Measurements from ENCODE around the gene HOMER3.

HOMER3 gene

GRCh38 chr19:18946335-18946734 lies 5.3 kb upstream of the HOMER3 start:
- no peak overlapping the region for H3K4me3 Mint-ChIP-seq
- no peaks in the 10 kb centered on the region for H3K36me3 Mint-ChIP-seq
- peaks cover 3 to 10% of the 10 kb centered on the region in 2 donors for H3K4me1 Mint-ChIP-seq
- peaks cover 23 to 37% of the 10 kb centered on the region in 2 donors for H3K27me3 Mint-ChIP-seq
- no peak for DNase-seq
- no peak overlapping the region for H3K27ac Mint-ChIP-seq
- no peaks in the 10 kb centered on the region for H3K9me3 Mint-ChIP-seq
- ATAC-seq (replicated peaks), result no peak

DNA sequence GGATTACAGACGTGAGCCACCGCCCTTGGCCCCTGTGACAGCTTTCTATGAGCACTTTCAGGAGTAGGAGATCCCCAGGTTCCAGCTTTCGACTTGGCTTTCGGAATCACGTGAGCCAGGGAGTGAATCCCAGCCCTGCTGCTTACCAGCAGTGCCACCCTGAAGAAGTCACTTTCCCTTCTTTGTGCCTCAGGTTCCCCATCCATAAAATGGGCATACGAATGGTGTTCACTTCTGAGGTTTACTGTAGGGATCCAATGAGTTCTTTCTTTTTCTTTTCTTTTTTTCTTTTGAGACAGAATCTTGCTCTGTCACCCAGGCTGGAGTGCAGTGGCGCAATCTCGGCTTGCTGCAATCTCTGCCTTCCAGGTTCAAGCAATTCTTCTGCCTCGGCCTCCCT lies 4.3 kb upstream of the HOMER3 start:
- ATAC-seq (replicated peaks) (no peak), DNase-seq (no peak)
- H3K4me3 Mint-ChIP-seq, result no peak overlapping the region
- H3K4me1 Mint-ChIP-seq, result peaks cover 7 to 15% of the 10 kb centered on the region in 2 donors
- no peaks in the 10 kb centered on the region for H3K36me3 Mint-ChIP-seq
- H3K27ac Mint-ChIP-seq, result no peak overlapping the region
- no peaks in the 10 kb centered on the region for H3K9me3 Mint-ChIP-seq
- H3K27me3 Mint-ChIP-seq, result peaks cover 24 to 43% of the 10 kb centered on the region in 2 donors

- H3K27me3 Mint-ChIP-seq, result peaks cover 34 to 60% of the 10 kb centered on the region in 2 donors
- no peak for ATAC-seq (replicated peaks)
Measured at GRCh38 chr19:18943465-18943864, 2.4 kb upstream of the HOMER3 start.

DNA sequence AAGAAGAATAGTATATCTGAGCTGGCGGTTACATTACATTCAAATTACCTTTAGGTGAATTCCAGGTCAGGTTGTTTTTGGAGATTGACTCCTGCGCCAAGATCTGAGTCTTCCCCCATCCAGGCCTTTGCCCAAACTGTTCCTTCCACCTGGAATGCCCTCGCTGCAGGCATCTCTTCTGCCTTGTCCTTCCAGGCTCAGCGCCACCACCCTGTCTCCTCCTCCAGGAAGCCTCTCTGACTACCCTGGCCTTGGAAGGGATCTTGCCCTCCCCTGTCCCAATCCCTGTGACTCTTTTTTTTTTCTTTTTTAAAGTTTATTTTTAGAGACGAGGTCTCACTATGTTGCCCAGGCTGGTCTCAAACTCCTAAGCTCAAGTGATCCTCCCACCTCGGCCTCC lies 1.7 kb upstream of the HOMER3 start:
- H3K4me3 Mint-ChIP-seq, result peak overlapping the region in 1 of 2 donors; percentile 6
- peaks cover 37 to 63% of the 10 kb centered on the region in 2 donors for H3K27me3 Mint-ChIP-seq
- peaks cover 12 to 24% of the 10 kb centered on the region in 2 donors for H3K4me1 Mint-ChIP-seq
- H3K36me3 Mint-ChIP-seq, result no peaks in the 10 kb centered on the region
- no peak for DNase-seq
- peak overlapping the region; percentile 57 for H3K27ac Mint-ChIP-seq
- no peak for ATAC-seq (replicated peaks)
- H3K9me3 Mint-ChIP-seq, result no peaks in the 10 kb centered on the region

More at GRCh38 chr19:18943465-18943864, 2.4 kb upstream of the HOMER3 start:
- Mint-ChIP-seq H3K4me3 (no peak overlapping the region), H3K36me3 (no peaks in the 10 kb centered on the region), H3K9me3 (no peaks in the 10 kb centered on the region), H3K4me1 (peaks cover 12 to 24% of the 10 kb centered on the region in 2 donors), H3K27ac (no peak overlapping the region)
- no peak for DNase-seq

GRCh38 chr19:18941628-18942354 lies 774 bp upstream of the HOMER3 start:
- Mint-ChIP-seq H3K27ac (no peak overlapping the region), H3K27me3 (peaks cover 40 to 60% of the 10 kb centered on the region in 2 donors), H3K4me3 (peak overlapping the region; percentile 17 to 64), H3K9me3 (no peaks in the 10 kb centered on the region), H3K4me1 (peaks cover 12 to 24% of the 10 kb centered on the region in 2 donors), H3K36me3 (no peaks in the 10 kb centered on the region)
- ATAC-seq (replicated peaks), result no peak
- no peak for DNase-seq

DNA sequence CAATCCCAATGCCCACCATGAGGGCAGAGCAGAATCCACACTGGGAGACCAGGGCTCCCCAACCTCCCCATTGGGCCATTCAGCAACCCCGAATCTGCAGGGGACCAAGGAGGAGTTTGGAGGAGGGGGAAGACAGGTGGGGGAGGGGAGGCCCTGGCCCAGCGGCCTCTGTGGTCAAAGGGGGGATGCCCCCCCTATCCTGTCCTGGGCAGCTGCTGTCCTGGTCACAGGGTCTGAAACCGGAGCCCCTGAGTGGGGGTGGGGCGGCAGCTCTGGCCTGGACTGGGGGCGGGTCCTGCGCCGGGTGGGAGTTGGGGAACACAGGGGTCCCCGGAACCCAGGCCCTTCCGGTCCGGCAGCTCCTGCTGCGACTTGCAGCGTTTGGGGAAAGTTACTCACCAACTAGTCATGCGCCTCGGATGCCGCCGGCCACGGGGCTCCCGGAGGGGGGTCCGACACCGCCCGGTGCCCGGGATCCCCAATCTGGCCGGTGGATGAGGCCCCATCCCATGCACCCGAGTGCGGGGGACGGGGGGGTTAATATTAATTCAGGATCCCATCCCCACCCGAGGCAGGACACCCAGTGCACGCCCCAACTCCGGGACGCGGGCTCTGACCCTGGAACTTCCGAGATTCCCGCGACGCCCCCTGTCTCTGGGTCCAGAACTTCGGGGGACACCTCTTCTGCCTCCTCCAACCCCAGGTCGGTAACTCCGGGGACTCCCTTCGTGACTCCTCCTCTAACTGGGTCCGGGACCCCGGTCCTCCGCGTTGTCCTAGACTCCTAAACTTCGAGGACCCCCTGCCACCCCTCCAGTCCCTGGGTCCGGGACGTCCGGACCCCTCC lies 872 bp downstream of the HOMER3 start:
- peak overlapping the region; percentile 22 for H3K27ac Mint-ChIP-seq
- no peaks in the 10 kb centered on the region for H3K9me3 Mint-ChIP-seq
- peak in 1 of 2 donors; percentile 13 for ATAC-seq (replicated peaks)
- H3K36me3 Mint-ChIP-seq, result no peaks in the 10 kb centered on the region
- H3K27me3 Mint-ChIP-seq, result peaks cover 35 to 44% of the 10 kb centered on the region in 2 donors
- peaks cover 12 to 24% of the 10 kb centered on the region in 2 donors for H3K4me1 Mint-ChIP-seq
- peak overlapping the region; percentile 80 to 82 for H3K4me3 Mint-ChIP-seq
- DNase-seq, result no peak

GRCh38 chr19:18939163-18939562 lies 1.9 kb downstream of the HOMER3 start:
- DNase-seq (no peak), ATAC-seq (replicated peaks) (no peak)
- no peak overlapping the region for H3K27ac Mint-ChIP-seq
- H3K27me3 Mint-ChIP-seq, result peaks cover 41 to 53% of the 10 kb centered on the region in 2 donors
- H3K9me3 Mint-ChIP-seq, result no peaks in the 10 kb centered on the region
- H3K4me1 Mint-ChIP-seq, result peaks cover 12 to 24% of the 10 kb centered on the region in 2 donors
- H3K36me3 Mint-ChIP-seq, result no peaks in the 10 kb centered on the region
- H3K4me3 Mint-ChIP-seq, result peak overlapping the region in 1 of 2 donors; percentile 39

- peaks cover 0 to 2% of the 10 kb centered on the region in 2 donors for H3K36me3 Mint-ChIP-seq
- H3K4me3 Mint-ChIP-seq, result peak overlapping the region in 1 of 2 donors; percentile 9
- DNase-seq (no peak), ATAC-seq (replicated peaks) (no peak)
- H3K4me1 Mint-ChIP-seq, result peaks cover 6 to 26% of the 10 kb centered on the region in 2 donors
- H3K9me3 Mint-ChIP-seq, result no peaks in the 10 kb centered on the region
- peaks cover 26 to 31% of the 10 kb centered on the region in 2 donors for H3K27me3 Mint-ChIP-seq
- H3K27ac Mint-ChIP-seq, result no peak overlapping the region
Measured at GRCh38 chr19:18933297-18933696, 7.7 kb downstream of the HOMER3 start.

GRCh38 chr19:18932216-18932841 lies 8.7 kb downstream of the HOMER3 start:
- peaks cover 6 to 26% of the 10 kb centered on the region in 2 donors for H3K4me1 Mint-ChIP-seq
- peak overlapping the region; percentile 51 for H3K27ac Mint-ChIP-seq
- H3K36me3 Mint-ChIP-seq, result peaks cover 4 to 10% of the 10 kb centered on the region in 2 donors
- ATAC-seq (replicated peaks) (peak; percentile 91 to 93), DNase-seq (peak; percentile 51)
- H3K9me3 Mint-ChIP-seq, result no peaks in the 10 kb centered on the region
- peaks cover 21 to 30% of the 10 kb centered on the region in 2 donors for H3K27me3 Mint-ChIP-seq
- peak overlapping the region; percentile 82 to 85 for H3K4me3 Mint-ChIP-seq

GRCh38 chr19:18931316-18932162 lies 9.5 kb downstream of the HOMER3 start:
- DNase-seq (no peak), ATAC-seq (replicated peaks) (no peak)
- Mint-ChIP-seq H3K4me3 (peak overlapping the region in 1 of 2 donors; percentile 25), H3K4me1 (peaks cover 6 to 26% of the 10 kb centered on the region in 2 donors), H3K36me3 (peaks cover 10 to 15% of the 10 kb centered on the region in 2 donors), H3K9me3 (no peaks in the 10 kb centered on the region), H3K27me3 (peaks cover 21 to 30% of the 10 kb centered on the region in 2 donors), H3K27ac (no peak overlapping the region)

- H3K27ac Mint-ChIP-seq, result peak overlapping the region; percentile 5
- DNase-seq (no peak), ATAC-seq (replicated peaks) (no peak)
- H3K4me3 Mint-ChIP-seq, result no peak overlapping the region
- no peaks in the 10 kb centered on the region for H3K9me3 Mint-ChIP-seq
- peaks cover 26 to 31% of the 10 kb centered on the region in 2 donors for H3K36me3 Mint-ChIP-seq
- peaks cover 16 to 23% of the 10 kb centered on the region in 2 donors for H3K27me3 Mint-ChIP-seq
- H3K4me1 Mint-ChIP-seq, result peaks cover 6 to 26% of the 10 kb centered on the region in 2 donors
Measured at GRCh38 chr19:18929311-18929710, 11.7 kb downstream of the HOMER3 start.

DNA sequence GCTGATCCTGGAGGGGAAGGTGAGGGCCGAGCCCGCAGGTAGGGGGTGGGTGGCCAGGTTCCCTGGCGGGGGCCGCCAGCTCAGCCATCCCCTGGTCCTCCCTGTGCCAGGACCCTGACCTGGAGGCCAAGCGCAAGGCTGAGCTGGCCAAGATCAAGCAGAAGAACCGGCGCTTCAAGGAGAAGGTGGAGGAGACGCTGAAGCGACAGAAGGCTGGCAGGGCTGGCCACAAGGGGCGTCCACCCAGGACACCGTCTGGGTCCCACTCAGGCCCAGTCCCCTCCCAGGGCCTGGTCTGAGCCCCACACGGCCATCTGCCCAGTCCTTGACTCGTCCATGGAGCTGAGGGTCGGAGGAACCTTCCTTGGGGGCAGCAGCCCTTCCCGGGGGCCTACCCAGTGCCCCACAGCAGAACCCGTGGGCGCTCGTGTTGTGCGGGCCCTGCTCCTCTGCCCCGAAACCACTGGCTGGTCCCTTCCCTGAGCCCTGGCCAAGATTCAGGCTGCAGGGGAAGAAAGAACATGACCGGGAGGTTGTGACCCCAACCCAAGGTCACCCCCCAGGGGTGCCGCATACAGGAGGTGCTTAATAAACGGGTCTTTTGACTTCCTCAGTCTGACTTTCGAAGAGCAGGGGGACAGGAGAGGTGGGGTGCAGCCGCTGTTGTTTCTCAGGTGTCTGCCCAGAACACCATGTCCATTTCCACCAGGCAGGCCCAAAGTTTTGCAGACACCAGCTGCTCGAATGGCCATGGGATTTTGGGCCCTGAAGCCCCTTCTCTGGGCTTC lies 12.8 kb downstream of the HOMER3 start:
- no peak overlapping the region for H3K4me3 Mint-ChIP-seq
- H3K27ac Mint-ChIP-seq, result no peak overlapping the region
- no peaks in the 10 kb centered on the region for H3K9me3 Mint-ChIP-seq
- H3K4me1 Mint-ChIP-seq, result peaks cover 6 to 16% of the 10 kb centered on the region in 2 donors
- no peak for ATAC-seq (replicated peaks)
- peaks cover 5 to 12% of the 10 kb centered on the region in 2 donors for H3K27me3 Mint-ChIP-seq
- no peak for DNase-seq
- H3K36me3 Mint-ChIP-seq, result peaks cover 33 to 39% of the 10 kb centered on the region in 2 donors

Measured in stimulated activated naive B cell treated with anti-CD40 and anti-IgM and Interleukin-4, amounts not matched to agents 10 μg/mL and 1 μg/mL and 100 μg/mL, for 72 hours (primary cell).